GM18873 (cell line): ENCODE results near the gene COPZ1.
"Not testable (repeated sequence)": the region's sequence is repeated elsewhere in the genome, so short reads cannot be mapped to it uniquely, and the experiment has no call there.

ENCODE experiments used
- ATAC-seq: cut with Tn5 transposase; IDR thresholded peaks from one replicate; pipeline ENCODE4 v1.9.1; 2021; ENCODE audit warnings: mild to moderate bottlenecking, moderate library complexity, moderate number of reproducible peaks; ENCODE audit not compliant: unreplicated experiment, low FRiP score

COPZ1 gene

GRCh38 chr12:54324617-54325441, at the start of gene COPZ1:
COPZ1 (plus strand) TSS chr12:54325131; CDS start chr12:54325164, 33 bp downstream.
- ATAC-seq: peak; percentile 99

- no peak for ATAC-seq
Measured at GRCh38 chr12:54276368-54276767, 48.6 kb upstream of the COPZ1 start.

DNA sequence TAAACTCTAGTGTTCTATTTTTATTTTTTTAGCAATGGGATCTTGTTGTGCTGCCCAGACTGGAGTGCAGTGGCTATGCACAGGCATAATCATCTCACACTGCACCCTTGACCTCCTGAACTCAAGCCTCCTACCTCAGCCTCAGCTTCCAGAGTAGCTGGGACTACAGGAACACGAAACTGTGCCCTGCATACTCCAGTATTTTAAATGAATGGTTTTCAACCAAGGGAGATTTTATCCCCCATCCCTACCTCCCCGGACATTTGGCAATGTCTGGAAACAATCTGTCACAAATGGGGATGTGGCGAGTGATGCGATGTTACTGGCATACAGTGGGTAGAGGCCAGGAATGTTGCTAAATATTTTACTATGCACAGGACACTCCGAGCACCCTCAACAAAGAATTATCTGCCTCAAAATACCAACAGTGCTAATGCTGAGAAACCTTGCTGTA, 47.1 kb upstream of the COPZ1 start:
- no peak for ATAC-seq

DNA sequence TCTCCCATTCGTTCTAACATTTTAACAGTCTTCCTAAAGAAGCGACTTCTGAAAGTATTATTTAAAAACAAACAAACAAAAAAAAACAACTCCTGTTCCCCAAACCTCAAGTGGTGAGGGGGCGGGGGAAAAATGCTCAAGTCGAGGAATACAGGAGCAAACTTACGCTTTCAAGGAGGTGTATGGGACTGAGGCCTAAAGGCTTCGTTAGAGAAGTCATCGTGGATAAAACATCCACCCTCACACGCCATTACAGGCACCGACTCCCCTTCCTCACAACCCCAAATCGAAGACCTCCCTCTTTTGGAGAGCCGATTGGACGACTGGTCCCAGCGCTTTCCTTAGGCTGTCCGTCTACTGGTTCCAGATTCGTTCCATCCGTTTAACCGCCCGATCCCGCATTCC, 45.7 kb upstream of the COPZ1 start:
- no peak for ATAC-seq

DNA sequence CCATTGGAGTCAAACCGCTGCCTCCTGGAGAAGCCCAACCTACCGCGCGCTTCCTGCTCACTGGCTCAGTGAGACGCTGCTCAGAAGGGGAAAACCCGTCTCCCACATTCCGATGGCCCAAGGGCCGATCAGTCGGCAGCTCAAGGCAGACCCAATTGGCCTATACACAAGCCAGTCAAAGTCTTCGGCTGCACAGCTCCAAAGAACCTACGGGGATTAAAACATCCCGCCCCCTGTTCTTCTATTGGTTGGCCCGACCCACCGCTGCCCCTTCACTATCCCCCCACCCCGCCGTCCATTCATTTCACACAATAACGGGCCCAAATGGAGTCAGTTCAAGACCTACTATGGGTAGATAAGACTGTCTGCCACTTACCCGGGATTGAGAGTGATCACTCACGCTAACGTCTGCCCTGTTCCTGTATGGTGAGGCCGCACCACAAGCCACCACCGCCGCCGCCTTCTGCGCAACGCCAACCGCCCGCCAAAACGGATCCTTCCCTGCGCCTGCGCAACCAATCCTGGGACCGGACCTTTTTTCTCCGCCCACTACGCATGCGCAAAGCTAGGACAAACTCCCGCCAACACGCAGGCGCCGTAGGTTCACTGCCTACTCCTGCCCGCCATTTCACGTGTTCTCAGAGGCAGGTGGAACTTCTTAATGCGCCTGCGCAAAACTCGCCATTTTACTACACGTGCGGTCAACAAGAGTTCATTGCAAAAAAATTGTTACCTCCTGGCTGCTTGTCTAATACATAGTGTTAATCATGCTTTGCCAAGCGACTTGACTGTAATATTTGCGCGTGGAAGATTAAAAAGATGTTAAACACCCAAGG, 45.1 kb upstream of the COPZ1 start, which contains the start of gene CBX5:
CBX5 (minus strand) TSS at position 491 of the 836 bp plus-strand sequence. CDS start 22,472 bp downstream, outside the sequence.
- ATAC-seq: peak; percentile 68

- ATAC-seq: peak; percentile 89
Measured at GRCh38 chr12:54280468-54281260, 44.3 kb upstream of the COPZ1 start, which contains the start of gene HNRNPA1. HNRNPA1 (plus strand) TSS chr12:54280726; CDS start chr12:54280808, 82 bp downstream.

- ATAC-seq: not testable (repeated sequence)
Measured at GRCh38 chr12:54281261-54281638, 43.7 kb upstream of the COPZ1 start.

DNA sequence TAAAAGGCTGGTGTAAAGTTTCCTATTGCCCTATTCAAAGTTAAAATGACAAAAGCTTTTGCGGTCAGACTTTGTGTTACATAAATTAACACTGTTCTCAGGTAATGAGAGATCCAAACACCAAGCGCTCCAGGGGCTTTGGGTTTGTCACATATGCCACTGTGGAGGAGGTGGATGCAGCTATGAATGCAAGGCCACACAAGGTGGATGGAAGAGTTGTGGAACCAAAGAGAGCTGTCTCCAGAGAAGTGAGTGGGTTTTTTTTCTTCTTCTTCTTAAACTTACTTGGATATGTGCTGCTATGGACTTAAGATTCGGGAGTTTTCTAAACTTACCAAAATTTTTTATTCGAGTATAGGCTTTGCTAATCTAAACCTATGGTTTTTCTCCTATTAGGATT, 43.2 kb upstream of the COPZ1 start:
- not testable (repeated sequence) for ATAC-seq

- ATAC-seq: no peak
Measured at GRCh38 chr12:54282949-54283593, 41.9 kb upstream of the COPZ1 start.

- not testable (repeated sequence) for ATAC-seq
Measured at GRCh38 chr12:54284070-54284780, 40.7 kb upstream of the COPZ1 start.

- ATAC-seq: no peak
Measured at GRCh38 chr12:54285150-54286041, 39.5 kb upstream of the COPZ1 start.

DNA sequence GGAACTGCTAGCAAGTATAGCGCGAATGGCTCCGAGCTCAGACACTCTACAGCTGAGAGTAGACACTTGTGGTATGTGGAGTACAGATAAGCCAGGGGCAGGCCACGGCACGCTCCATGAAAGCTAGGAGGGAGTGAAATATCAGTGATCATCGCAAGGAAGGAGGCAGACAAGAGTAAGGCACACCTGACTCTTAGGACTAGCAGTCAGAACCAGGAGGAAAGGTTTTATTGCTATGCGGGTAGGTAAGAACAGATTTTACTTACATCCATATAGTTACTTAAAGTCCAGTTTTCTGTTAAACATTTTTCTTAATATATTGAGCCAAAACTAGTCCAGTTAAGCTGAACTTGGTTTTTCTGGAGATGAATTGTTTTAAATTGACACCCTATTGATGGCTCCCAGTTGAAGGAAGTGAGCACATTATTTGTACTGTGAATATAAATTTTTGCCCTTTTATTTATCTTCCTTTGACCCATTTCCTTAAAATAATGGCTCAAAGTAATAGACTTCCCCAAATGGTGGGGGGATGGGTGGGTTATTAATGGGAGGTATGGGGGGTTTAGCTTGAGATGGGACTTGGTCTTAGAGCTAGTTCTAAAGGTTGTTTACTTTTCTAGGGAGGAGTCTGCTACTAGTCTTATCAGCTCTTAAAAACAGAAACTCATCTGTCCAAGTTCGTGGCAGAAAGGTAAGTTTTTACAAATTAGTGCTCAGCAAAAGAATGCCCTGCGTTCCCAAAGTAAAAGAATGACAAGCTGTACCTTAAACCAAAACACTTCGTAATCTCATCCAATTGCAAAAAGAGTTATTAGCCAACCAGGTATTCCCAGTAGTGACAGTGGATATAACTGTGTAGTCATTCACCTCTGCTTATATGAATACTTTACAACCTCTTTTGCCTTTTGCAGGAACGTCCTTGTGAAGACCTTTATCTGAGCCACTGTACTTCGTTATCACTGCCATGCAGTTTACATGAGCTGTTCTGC, 38.6 kb upstream of the COPZ1 start:
- no peak for ATAC-seq

- ATAC-seq: no peak
Measured at GRCh38 chr12:54287261-54288157, 37.4 kb upstream of the COPZ1 start.

GRCh38 chr12:54292083-54292930, 32.6 kb upstream of the COPZ1 start:
- no peak for ATAC-seq

- ATAC-seq: no peak
Measured at GRCh38 chr12:54292931-54293241, 32.0 kb upstream of the COPZ1 start.
